Keratinocyte (primary cell): ENCODE results near the gene EHMT1.

Experiments used
- CTCF ChIP-seq, 3 experiments: IDR thresholded peaks in 1 of 3; conservative IDR thresholded peaks in 1 of 3; optimal IDR thresholded peaks in 1 of 3; 2 replicates in 2 of 3; 3 replicates in 1 of 3; pipeline versions ENCODE3 to v1.5.1; 2011; ENCODE audit warnings: low read length in 3 of 3, mild to moderate bottlenecking in 3 of 3, moderate library complexity in 2 of 3, control low read depth in 1 of 3, inconsistent platforms in 1 of 3; ENCODE audit not compliant: insufficient read depth in 2 of 3; ENCODE audit errors: extremely low read depth in 1 of 3
- EZH2 ChIP-seq: IDR thresholded peaks from one replicate; pipeline ENCODE4 v1.6.1; 2012; ENCODE audit warnings: inconsistent platforms, mild to moderate bottlenecking, low read length, moderate library complexity

DNA sequence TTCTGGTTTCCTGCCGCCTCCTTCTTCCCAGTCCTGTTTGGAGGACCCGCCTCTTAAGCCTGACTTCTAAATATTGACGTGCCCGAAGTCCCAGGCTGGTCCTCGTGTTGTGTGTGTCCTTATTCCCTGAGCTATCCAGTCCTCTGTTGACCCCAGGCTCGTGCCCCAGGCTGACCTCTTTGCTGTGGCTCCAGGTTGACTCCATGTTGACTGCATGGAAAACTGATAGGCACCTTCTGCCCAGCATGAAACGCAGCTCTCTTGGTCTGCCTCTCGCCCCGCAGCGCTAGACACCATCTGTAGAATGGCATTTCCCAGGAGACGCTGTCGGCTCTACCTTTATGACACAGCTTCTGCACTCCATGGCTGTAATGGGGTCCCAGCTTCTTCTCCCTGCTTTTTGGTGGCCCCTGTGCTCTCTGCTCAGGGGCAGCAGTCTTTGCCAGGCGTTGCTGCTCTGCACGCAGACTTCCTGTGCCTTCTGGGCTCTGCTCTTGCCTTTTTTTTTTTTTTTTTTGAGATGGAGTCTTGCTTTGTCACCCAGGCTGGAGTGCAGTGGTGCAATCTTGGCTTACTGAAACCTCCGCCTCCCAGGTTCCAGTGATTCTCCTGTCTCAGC, 28.4 kb downstream of the EHMT1 start:
- TF ChIP-seq CTCF (optimal IDR thresholded peaks at IDR 0.05 in 1 of 3, IDR thresholded peaks at IDR 0.05 in 1 of 3, conservative IDR thresholded peaks at IDR 0.05 in 1 of 3; ENCODE audit: extremely low read depth in 1 of 3, insufficient read depth in 2 of 3, low read length in 3 of 3): no peak
- no peak for TF ChIP-seq EZH2
